ENCODE data around the gene ARL14EPL.

ARL14EPL gene

GRCh38 chr5:116032094-116032517 is at the start of gene ARL14EPL:
TSS of gene ARL14EPL (plus strand) at chr5:116032472. CDS start at chr5:116051466, 18,994 bp downstream.
- no peak for DNase-seq (ENCODE audit: low read depth)

- DNase-seq (ENCODE audit: low read depth): no peak
These were observed 48.8 kb upstream of the ARL14EPL start for GRCh38 chr5:115983519-115983918.

- no peak for DNase-seq (ENCODE audit: low read depth)
These were observed 46.2 kb upstream of the ARL14EPL start for GRCh38 chr5:115985802-115986757.

GRCh38 chr5:115988002-115988401 is 44.3 kb upstream of the ARL14EPL start:
- DNase-seq (ENCODE audit: low read depth): no peak

GRCh38 chr5:115992848-115993350 is 39.4 kb upstream of the ARL14EPL start:
- DNase-seq (ENCODE audit: low read depth): no peak

- DNase-seq (ENCODE audit: low read depth): no peak
These were observed 36.9 kb upstream of the ARL14EPL start for GRCh38 chr5:115995351-115995750.

- no peak for DNase-seq (ENCODE audit: low read depth)
These were observed 30.0 kb upstream of the ARL14EPL start for GRCh38 chr5:116002116-116002906.

GRCh38 chr5:116004248-116004647 is 28.0 kb upstream of the ARL14EPL start:
- no peak for DNase-seq (ENCODE audit: low read depth)

GRCh38 chr5:116009806-116010205 is 22.5 kb upstream of the ARL14EPL start:
- DNase-seq (ENCODE audit: low read depth): no peak

- no peak for DNase-seq (ENCODE audit: low read depth)
These were observed 21.2 kb upstream of the ARL14EPL start for GRCh38 chr5:116011046-116011445.

- DNase-seq (ENCODE audit: low read depth): no peak
These were observed 19.0 kb upstream of the ARL14EPL start for GRCh38 chr5:116013207-116013785.

GRCh38 chr5:116013936-116014335 is 18.3 kb upstream of the ARL14EPL start:
- no peak for DNase-seq (ENCODE audit: low read depth)

- DNase-seq (ENCODE audit: low read depth): no peak
These were observed 8.7 kb upstream of the ARL14EPL start for GRCh38 chr5:116023619-116024018.

- DNase-seq (ENCODE audit: low read depth): no peak
These were observed 6.4 kb upstream of the ARL14EPL start for GRCh38 chr5:116025866-116026265.

GRCh38 chr5:116032991-116033390 is 719 bp downstream of the ARL14EPL start:
- DNase-seq (ENCODE audit: low read depth): no peak

- no peak for DNase-seq (ENCODE audit: low read depth)
These were observed 2.9 kb downstream of the ARL14EPL start for GRCh38 chr5:116035123-116035522.

GRCh38 chr5:116037236-116037822 is 5.1 kb downstream of the ARL14EPL start:
- no peak for DNase-seq (ENCODE audit: low read depth)

GRCh38 chr5:116038817-116039216 is 6.5 kb downstream of the ARL14EPL start:
- no peak for DNase-seq (ENCODE audit: low read depth)

- no peak for DNase-seq (ENCODE audit: low read depth)
These were observed 10.1 kb downstream of the ARL14EPL start for GRCh38 chr5:116042375-116042774.

- no peak for DNase-seq (ENCODE audit: low read depth)
These were observed 11.8 kb downstream of the ARL14EPL start for GRCh38 chr5:116044073-116044472.

- no peak for DNase-seq (ENCODE audit: low read depth)
These were observed 13.5 kb downstream of the ARL14EPL start for GRCh38 chr5:116045821-116046220.

GRCh38 chr5:116046261-116046660 is 14.0 kb downstream of the ARL14EPL start:
- no peak for DNase-seq (ENCODE audit: low read depth)

Measured in activated T-helper 1 cell treated with Interleukin-2 at 50 U/mL for 16 hours (primary cell).